Astrocyte (in vitro differentiated cells and primary cell): ENCODE data around the gene NME5.

ENCODE experiments used
- EZH2 ChIP-seq: IDR thresholded peaks from 2 replicates; pipeline ENCODE4 v1.6.1; 2012; ENCODE audit warnings: mild to moderate bottlenecking, low read length, inconsistent platforms; ENCODE audit not compliant: insufficient read depth
- TF ChIP-seq, protein P1 (sequence below): IDR thresholded peaks from 2 replicates; pipeline ENCODE4 v1.5.1; 2011; ENCODE audit warnings: low read depth, mild to moderate bottlenecking, inconsistent platforms, low read length, moderate library complexity; ENCODE audit not compliant: insufficient read depth

DNA sequence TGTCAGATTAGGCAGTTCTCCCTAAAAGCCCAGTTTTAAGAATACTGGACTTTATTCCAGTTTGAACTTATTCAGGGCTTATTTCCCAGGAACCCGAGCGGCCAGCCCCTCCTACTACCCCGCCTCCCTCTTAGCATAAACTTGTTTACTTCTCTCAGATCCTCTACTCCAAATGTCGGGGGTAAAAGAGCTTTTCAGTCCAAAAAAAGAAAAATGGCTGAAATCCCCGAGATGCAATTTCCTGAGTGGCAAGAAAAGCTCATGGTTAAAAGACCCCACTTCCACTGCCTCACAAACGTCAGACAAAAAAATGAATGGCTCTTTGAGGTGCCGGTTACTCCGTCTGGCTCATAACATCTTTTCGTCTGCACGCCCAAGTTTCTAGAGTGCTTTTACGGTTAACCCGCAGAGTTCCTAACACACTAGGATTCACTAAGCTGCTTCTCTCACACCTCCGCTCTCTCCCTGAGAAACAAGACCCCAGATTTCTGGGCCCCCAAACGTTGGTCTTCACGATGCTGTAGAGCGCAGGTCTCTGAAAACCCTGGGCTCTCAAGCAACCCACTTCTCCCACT is 38.8 kb upstream of the NME5 start:
- TF ChIP-seq EZH2 = no peak
- TF ChIP-seq, protein P1, sequence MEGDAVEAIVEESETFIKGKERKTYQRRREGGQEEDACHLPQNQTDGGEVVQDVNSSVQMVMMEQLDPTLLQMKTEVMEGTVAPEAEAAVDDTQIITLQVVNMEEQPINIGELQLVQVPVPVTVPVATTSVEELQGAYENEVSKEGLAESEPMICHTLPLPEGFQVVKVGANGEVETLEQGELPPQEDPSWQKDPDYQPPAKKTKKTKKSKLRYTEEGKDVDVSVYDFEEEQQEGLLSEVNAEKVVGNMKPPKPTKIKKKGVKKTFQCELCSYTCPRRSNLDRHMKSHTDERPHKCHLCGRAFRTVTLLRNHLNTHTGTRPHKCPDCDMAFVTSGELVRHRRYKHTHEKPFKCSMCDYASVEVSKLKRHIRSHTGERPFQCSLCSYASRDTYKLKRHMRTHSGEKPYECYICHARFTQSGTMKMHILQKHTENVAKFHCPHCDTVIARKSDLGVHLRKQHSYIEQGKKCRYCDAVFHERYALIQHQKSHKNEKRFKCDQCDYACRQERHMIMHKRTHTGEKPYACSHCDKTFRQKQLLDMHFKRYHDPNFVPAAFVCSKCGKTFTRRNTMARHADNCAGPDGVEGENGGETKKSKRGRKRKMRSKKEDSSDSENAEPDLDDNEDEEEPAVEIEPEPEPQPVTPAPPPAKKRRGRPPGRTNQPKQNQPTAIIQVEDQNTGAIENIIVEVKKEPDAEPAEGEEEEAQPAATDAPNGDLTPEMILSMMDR = no peak
